ENCODE measurements around the gene PTCD2. TPM values are rescaled to one million over a fixed set of nuclear protein-coding genes. Genes with fewer than 3 reads are reported as not detected.

PTCD2 gene, protein sequence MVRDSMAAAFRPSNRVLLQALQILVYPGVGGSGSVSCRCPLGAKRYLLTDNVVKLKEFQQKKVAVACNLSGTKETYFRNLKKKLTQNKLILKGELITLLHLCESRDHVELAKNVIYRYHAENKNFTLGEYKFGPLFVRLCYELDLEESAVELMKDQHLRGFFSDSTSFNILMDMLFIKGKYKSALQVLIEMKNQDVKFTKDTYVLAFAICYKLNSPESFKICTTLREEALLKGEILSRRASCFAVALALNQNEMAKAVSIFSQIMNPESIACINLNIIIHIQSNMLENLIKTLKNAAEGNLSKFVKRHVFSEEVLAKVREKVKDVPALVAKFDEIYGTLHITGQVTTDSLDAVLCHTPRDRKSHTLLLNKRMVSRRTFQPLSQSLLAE
- total RNA-seq (2021; fragmentation: NEBNext Ultra II Directional; extraction: Animal tissue kit (Norgen Biotek cat#: 25700)) (12.6 and 15.4 TPM in 2 replicates), polyA plus RNA-seq (2011; rRNA removed) (5.6 and 7.3 TPM in 2 replicates), polyA minus RNA-seq (2011; rRNA and poly(A)+ RNA removed) (14.9 and 15.8 TPM in 2 replicates)
- 8.7 TPM for polyA plus RNA-seq (2011; cell fraction: cytosol; rRNA removed)
- 8.9 TPM for polyA plus RNA-seq (2011; cell fraction: nucleus; rRNA removed)
- 7.8 to 12.1 TPM (median 8.4 TPM) in 4 replicates for polyA plus RNA-seq (2012, experiment 1 of 2)
- 0.98 TPM for polyA plus RNA-seq (2012, experiment 2 of 2)
- 7.3 TPM for polyA plus RNA-seq (2013, experiment 1 of 2)
- polyA plus RNA-seq (2013, experiment 2 of 2) = 7.7 TPM
- 4.4 TPM for polyA minus RNA-seq (2011; cell fraction: cytosol; rRNA and poly(A)+ RNA removed)
- polyA minus RNA-seq (2011; cell fraction: nucleus; rRNA and poly(A)+ RNA removed) = 11.9 TPM
- long read RNA-seq, experiment 1, full-length matches to known transcripts = 7 of 13 reads
- long read RNA-seq, experiment 1, partial matches to known transcripts = 2 of 13 reads
- long read RNA-seq, experiment 1, other reads (novel, unspliced or antisense) = 4 of 13 reads
- long read RNA-seq, experiment 2, full-length matches to known transcripts = 13 of 17 reads
- long read RNA-seq, experiment 2, partial matches to known transcripts = 1 of 17 reads
- long read RNA-seq, experiment 2, other reads (novel, unspliced or antisense) = 3 of 17 reads

DNA sequence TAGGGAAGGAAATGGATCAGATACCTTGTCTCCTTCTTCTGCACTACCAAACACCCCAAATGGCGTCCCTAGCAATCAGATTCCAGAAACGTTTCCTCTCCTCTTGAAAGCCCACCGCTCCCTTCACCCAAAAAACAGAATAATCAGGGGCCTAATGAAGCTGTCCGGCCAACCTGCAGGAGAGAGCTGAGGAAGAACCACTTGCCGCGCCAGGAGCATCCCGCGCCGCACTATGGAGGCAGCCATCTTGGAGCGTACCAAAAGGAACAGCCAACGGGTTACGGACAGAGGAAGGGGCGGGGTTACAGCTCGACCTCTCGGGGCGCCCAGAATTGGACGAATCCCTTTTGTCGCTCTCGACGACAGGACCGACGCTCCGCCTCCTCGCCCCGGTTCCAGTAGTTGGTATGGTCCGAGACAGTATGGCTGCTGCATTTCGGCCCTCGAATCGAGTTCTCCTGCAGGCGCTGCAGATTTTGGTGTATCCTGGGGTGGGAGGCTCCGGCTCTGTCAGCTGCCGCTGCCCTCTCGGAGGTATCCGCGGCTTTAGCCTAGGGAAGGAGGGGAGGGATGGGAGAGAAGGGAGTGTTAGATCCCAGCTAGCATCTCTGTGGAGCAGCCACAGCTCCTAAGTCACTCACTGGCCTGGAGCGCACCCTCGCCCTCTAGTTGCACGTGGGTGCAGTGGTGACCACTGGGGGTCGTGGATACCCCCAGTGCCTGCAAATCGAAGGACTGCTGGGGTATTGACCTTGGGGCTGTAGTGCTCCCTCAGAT, at the start of gene PTCD2, which contains the start of gene MRPS27:
TSS of gene PTCD2 (plus strand) at position 398 of the 777 bp plus-strand sequence. CDS start at position 408, 10 bp downstream.
TSS of gene MRPS27 (minus strand) at position 265 of the 777 bp plus-strand sequence. CDS start at position 246, 19 bp downstream.
- peak; percentile 24 for FAIRE-seq
- POLR2A ChIA-PET (ENCODE audit: partially characterized antibody) = interaction anchor here (0.5 to 3.7 kb wide), 25 partner anchors 11 to 733 kb away, joined by 3 to 44 read pairs (median 3); partner anchors contain the start of genes MCCC2 and TNPO1
- TF ChIP-seq SRF (IDR thresholded peaks at IDR 0.05; ENCODE audit: low read depth, low read length) = peak; percentile 58; the same call in 1 of the 2 replicates
- TF ChIP-seq POLR2A (IDR thresholded peaks at IDR 0.05; ENCODE audit: control extremely low read depth in 1 of 2, low read depth in 2 of 2, low read length in 2 of 2) = peak; percentile 95 to 97
- peak in 1 of 2 experiments; percentile 34; a peak in 1 of 4 replicates for TF ChIP-seq HDAC2 (IDR thresholded peaks at IDR 0.05; ENCODE audit: borderline replicate concordance in 1 of 2, low read depth in 2 of 2, low read length in 2 of 2)
- TF ChIP-seq EZH2 (IDR thresholded peaks at IDR 0.05; ENCODE audit: low read depth, low read length, severe bottlenecking) = no peak
- TF ChIP-seq BCL11A (IDR thresholded peaks at IDR 0.05; ENCODE audit: low read depth in 2 of 2, low read length in 2 of 2) = no peak
- TF ChIP-seq SP2 (IDR thresholded peaks at IDR 0.05; ENCODE audit: low read length) = no peak

More for the DNA sequence above, at the start of gene PTCD2, which contains the start of gene MRPS27:
- Histone ChIP-seq H3K18ac (ENCODE audit: extremely low read depth, low read length) (peak within 1 kb of the TSS; percentile 88), H3K79me2 (ENCODE audit: control insufficient read depth in 1 of 2, insufficient read depth in 2 of 2, low read length in 2 of 2) (peaks cover 0 to 35% of the 10 kb centered on the region in 2 experiments; a peak in 2 of 4 replicates), H2BK20ac (ENCODE audit: low read length) (no peak within 1 kb of the TSS), H3K27me3 (replicated peaks in 1 of 4; ENCODE audit: control insufficient read depth in 3 of 4, extremely low read depth in 1 of 4, insufficient read depth in 3 of 4, low read length in 3 of 4) (no peaks in the 10 kb centered on the region), H3K23me2 (ENCODE audit: low read depth, low read length) (peaks cover 3% of the 10 kb centered on the region; the same call in 1 of the 2 replicates), H4K91ac (replicated peaks; ENCODE audit: insufficient read length, low read length) (peak within 1 kb of the TSS; percentile 85), H3K27ac (ENCODE audit: low read depth, low read length) (peak within 1 kb of the TSS; percentile 82), H2BK15ac (ENCODE audit: low read length) (0 out of 2 replicates have a peak within 1 kb of the TSS, but pooled peaks have one; percentile 95), H3K23ac (ENCODE audit: insufficient read length) (no peak within 1 kb of the TSS), H4K8ac (ENCODE audit: extremely low read depth, insufficient read depth, low read length) (peak within 1 kb of the TSS; percentile 98), H3K9me3 (ENCODE audit: insufficient read depth in 2 of 2, low read depth in 1 of 2, low read length in 1 of 2) (no peaks in the 10 kb centered on the region), H3K36me3 (ENCODE audit: control insufficient read depth in 2 of 4, insufficient read depth in 4 of 4, low read length in 3 of 4) (peaks cover 0 to 3% (median 3%) of the 10 kb centered on the region in 4 experiments; a peak in 2 of 8 replicates), H2AK5ac (ENCODE audit: low read depth, low read length) (0 out of 2 replicates have a peak within 1 kb of the TSS, but pooled peaks have one; percentile 94), H3K14ac (ENCODE audit: insufficient read length) (peak within 1 kb of the TSS; percentile 68), H2BK120ac (replicated peaks; ENCODE audit: low read depth, low read length) (no peak within 1 kb of the TSS), H3K4me2 (ENCODE audit: insufficient read depth in 1 of 2, low read depth in 2 of 2, low read length in 2 of 2) (peak within 1 kb of the TSS; percentile 84 to 94), H3K56ac (replicated peaks; ENCODE audit: insufficient read length, low read depth, low read length) (peak within 1 kb of the TSS; percentile 86), H4K20me1 (replicated peaks in 1 of 2; ENCODE audit: control insufficient read depth in 1 of 2, insufficient read depth in 2 of 2, low read length in 2 of 2) (no peaks in the 10 kb centered on the region), H2BK5ac (ENCODE audit: low read depth, low read length) (peak within 1 kb of the TSS; percentile 96), H3K4ac (replicated peaks; ENCODE audit: insufficient read length, low read depth, low read length) (peak within 1 kb of the TSS; percentile 87), H4K5ac (ENCODE audit: insufficient read length, low read depth, low read length) (peak within 1 kb of the TSS; percentile 94), H3K79me1 (ENCODE audit: low read depth, low read length) (no peaks in the 10 kb centered on the region), H2BK12ac (ENCODE audit: low read depth, low read length) (peak within 1 kb of the TSS; percentile 86; the same call in 1 of the 2 replicates), H2AFZ (ENCODE audit: low read length) (peak within 1 kb of the TSS; percentile 84; the same call in 1 of the 2 replicates), H3K4me1 (replicated peaks in 1 of 4; ENCODE audit: control insufficient read depth in 3 of 4, insufficient read depth in 4 of 4, low read length in 3 of 4) (no peaks in the 10 kb centered on the region; a peak in 3 of 7 replicates), H3K9ac (replicated peaks in 1 of 4; ENCODE audit: extremely low read depth in 1 of 4, low read depth in 3 of 4, low read length in 3 of 4) (peak within 1 kb of the TSS; percentile 73 to 95 (median 90)), H3K4me3 (ENCODE audit: extremely low read depth in 1 of 4, insufficient read depth in 2 of 4, low read depth in 3 of 4, low read length in 4 of 4) (peak within 1 kb of the TSS; percentile 70 to 99 (median 81))
- WGBS, 2 experiments (ENCODE audit: extremely low coverage in 1 of 2, insufficient coverage in 1 of 2, insufficient read length in 1 of 2, insufficient replicate concordance in 2 of 2, low coverage in 1 of 2, low lambda C conversion rate in 2 of 2, missing lambda C conversion rate in 1 of 2) = 1% methylated on average over 37 of the region's 40 CpGs; no CpG with 5 or more reads in 1 of the 2 experiments
- peak; percentile 90 to 98 for DNase-seq (ENCODE audit: low read depth in 1 of 2, low spot score in 2 of 2)
- CTCF ChIA-PET (ENCODE audit: partially characterized antibody) = interaction anchor here (0.9 to 2.9 kb wide), 4 partner anchors 12 to 52 kb away, joined by 3 to 12 read pairs (median 4); no protein-coding TSS in a partner anchor

All from H1 (cell line).